H1 (cell line): ENCODE measurements around the gene ANGPTL5. TPM values are rescaled to one million over a fixed set of nuclear protein-coding genes. Genes with fewer than 3 reads are reported as not detected.

ENCODE experiments used
- CTBP2 ChIP-seq: IDR thresholded peaks from 2 replicates; pipeline ENCODE4 v1.7.0; 2011; ENCODE audit warnings: borderline replicate concordance, mild to moderate bottlenecking, moderate library complexity, mixed read lengths, low read length; ENCODE audit not compliant: insufficient read depth, insufficient read length
- CTCF ChIP-seq, 3 experiments: IDR thresholded peaks; 1 replicate in 2 of 3; 2 replicates in 1 of 3; pipeline versions ENCODE4 v1.5.1 to v1.6.1; 2011; ENCODE audit warnings: low read length in 3 of 3, mild to moderate bottlenecking in 3 of 3, inconsistent platforms in 2 of 3, low read depth in 1 of 3, moderate library complexity in 1 of 3; ENCODE audit not compliant: insufficient read depth in 1 of 3; ENCODE audit errors: control extremely low read depth in 1 of 3
- EP300 ChIP-seq, 2 experiments: IDR thresholded peaks; 1 replicate in 1 of 2; 2 replicates in 1 of 2; pipeline ENCODE4 v1.6.1; 2011 to 2012; ENCODE audit warnings: low read depth in 2 of 2, low read length in 2 of 2, mild to moderate bottlenecking in 2 of 2, borderline replicate concordance in 1 of 2, inconsistent platforms in 1 of 2, moderate library complexity in 1 of 2
- RAD21 ChIP-seq, 2 experiments: IDR thresholded peaks in 1 of 2; conservative IDR thresholded peaks in 1 of 2; 2 replicates each; pipeline ENCODE4 v1.6.1; 2011; ENCODE audit warnings: low read depth in 2 of 2, low read length in 2 of 2, improper control_type of control experiment in 1 of 2, inconsistent platforms in 1 of 2, mild to moderate bottlenecking in 1 of 2, moderate library complexity in 1 of 2
- TBP ChIP-seq: IDR thresholded peaks from 2 replicates; pipeline ENCODE4 v1.6.1; 2011; ENCODE audit warnings: low read depth, low read length, improper control_type of control experiment
- polyA plus RNA-seq, 7 experiments: library from polyadenylated mRNA; depleted of rRNA in 3 of 7; stranded (reverse) in 5 of 7; unstranded in 2 of 7; fragments of >200 nt in 5 of 7; fragments of 200-250 nt in 2 of 7; gene quantifications; 1 replicate in 5 of 7; 2 replicates in 1 of 7; 4 replicates in 1 of 7; pipeline versions ENCODE4 v1.2.1 to v1.2.3, GENCODE V29; 2011 to 2013; ENCODE audit warnings: missing spikeins in 2 of 7, mixed read lengths in 2 of 7
- total RNA-seq: library from RNA; stranded (reverse); fragmentation: NEBNext Ultra II Directional; extraction: Animal tissue kit (Norgen Biotek cat#: 25700); gene quantifications from 2 replicates; pipeline ENCODE4 v1.2.1, GENCODE V29; 2021
- TF ChIP-seq, protein P1 (sequence below): fragments of 300-600 bp; sonication (generic); IDR thresholded peaks from 2 replicates; pipeline ENCODE4 v1.7.1; 2012; ENCODE audit warnings: low read length, moderate library complexity, mild to moderate bottlenecking, inconsistent platforms; ENCODE audit not compliant: insufficient replicate concordance
- TF ChIP-seq, protein P2 (sequence below): IDR thresholded peaks from 2 replicates; pipeline ENCODE4 v1.6.1; 2012; ENCODE audit warnings: inconsistent platforms

The ANGPTL5 gene
- total and polyA plus RNA-seq, 2 of the 8 experiments (the other 6 are each of a cell fraction or from before 2014, with no cell fraction given), result not detected

- TF ChIP-seq, protein P1, sequence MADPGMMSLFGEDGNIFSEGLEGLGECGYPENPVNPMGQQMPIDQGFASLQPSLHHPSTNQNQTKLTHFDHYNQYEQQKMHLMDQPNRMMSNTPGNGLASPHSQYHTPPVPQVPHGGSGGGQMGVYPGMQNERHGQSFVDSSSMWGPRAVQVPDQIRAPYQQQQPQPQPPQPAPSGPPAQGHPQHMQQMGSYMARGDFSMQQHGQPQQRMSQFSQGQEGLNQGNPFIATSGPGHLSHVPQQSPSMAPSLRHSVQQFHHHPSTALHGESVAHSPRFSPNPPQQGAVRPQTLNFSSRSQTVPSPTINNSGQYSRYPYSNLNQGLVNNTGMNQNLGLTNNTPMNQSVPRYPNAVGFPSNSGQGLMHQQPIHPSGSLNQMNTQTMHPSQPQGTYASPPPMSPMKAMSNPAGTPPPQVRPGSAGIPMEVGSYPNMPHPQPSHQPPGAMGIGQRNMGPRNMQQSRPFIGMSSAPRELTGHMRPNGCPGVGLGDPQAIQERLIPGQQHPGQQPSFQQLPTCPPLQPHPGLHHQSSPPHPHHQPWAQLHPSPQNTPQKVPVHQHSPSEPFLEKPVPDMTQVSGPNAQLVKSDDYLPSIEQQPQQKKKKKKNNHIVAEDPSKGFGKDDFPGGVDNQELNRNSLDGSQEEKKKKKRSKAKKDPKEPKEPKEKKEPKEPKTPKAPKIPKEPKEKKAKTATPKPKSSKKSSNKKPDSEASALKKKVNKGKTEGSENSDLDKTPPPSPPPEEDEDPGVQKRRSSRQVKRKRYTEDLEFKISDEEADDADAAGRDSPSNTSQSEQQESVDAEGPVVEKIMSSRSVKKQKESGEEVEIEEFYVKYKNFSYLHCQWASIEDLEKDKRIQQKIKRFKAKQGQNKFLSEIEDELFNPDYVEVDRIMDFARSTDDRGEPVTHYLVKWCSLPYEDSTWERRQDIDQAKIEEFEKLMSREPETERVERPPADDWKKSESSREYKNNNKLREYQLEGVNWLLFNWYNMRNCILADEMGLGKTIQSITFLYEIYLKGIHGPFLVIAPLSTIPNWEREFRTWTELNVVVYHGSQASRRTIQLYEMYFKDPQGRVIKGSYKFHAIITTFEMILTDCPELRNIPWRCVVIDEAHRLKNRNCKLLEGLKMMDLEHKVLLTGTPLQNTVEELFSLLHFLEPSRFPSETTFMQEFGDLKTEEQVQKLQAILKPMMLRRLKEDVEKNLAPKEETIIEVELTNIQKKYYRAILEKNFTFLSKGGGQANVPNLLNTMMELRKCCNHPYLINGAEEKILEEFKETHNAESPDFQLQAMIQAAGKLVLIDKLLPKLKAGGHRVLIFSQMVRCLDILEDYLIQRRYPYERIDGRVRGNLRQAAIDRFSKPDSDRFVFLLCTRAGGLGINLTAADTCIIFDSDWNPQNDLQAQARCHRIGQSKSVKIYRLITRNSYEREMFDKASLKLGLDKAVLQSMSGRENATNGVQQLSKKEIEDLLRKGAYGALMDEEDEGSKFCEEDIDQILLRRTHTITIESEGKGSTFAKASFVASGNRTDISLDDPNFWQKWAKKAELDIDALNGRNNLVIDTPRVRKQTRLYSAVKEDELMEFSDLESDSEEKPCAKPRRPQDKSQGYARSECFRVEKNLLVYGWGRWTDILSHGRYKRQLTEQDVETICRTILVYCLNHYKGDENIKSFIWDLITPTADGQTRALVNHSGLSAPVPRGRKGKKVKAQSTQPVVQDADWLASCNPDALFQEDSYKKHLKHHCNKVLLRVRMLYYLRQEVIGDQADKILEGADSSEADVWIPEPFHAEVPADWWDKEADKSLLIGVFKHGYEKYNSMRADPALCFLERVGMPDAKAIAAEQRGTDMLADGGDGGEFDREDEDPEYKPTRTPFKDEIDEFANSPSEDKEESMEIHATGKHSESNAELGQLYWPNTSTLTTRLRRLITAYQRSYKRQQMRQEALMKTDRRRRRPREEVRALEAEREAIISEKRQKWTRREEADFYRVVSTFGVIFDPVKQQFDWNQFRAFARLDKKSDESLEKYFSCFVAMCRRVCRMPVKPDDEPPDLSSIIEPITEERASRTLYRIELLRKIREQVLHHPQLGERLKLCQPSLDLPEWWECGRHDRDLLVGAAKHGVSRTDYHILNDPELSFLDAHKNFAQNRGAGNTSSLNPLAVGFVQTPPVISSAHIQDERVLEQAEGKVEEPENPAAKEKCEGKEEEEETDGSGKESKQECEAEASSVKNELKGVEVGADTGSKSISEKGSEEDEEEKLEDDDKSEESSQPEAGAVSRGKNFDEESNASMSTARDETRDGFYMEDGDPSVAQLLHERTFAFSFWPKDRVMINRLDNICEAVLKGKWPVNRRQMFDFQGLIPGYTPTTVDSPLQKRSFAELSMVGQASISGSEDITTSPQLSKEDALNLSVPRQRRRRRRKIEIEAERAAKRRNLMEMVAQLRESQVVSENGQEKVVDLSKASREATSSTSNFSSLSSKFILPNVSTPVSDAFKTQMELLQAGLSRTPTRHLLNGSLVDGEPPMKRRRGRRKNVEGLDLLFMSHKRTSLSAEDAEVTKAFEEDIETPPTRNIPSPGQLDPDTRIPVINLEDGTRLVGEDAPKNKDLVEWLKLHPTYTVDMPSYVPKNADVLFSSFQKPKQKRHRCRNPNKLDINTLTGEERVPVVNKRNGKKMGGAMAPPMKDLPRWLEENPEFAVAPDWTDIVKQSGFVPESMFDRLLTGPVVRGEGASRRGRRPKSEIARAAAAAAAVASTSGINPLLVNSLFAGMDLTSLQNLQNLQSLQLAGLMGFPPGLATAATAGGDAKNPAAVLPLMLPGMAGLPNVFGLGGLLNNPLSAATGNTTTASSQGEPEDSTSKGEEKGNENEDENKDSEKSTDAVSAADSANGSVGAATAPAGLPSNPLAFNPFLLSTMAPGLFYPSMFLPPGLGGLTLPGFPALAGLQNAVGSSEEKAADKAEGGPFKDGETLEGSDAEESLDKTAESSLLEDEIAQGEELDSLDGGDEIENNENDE, result no peak
- no peak for TF ChIP-seq TBP
- no peak for TF ChIP-seq CTBP2
- TF ChIP-seq RAD21 (IDR thresholded peaks at IDR 0.05 in 1 of 2, conservative IDR thresholded peaks at IDR 0.05 in 1 of 2; ENCODE audit: low read depth in 2 of 2, low read length in 2 of 2), result peak; percentile 29 to 31; a peak in 3 of 4 replicates
- no peak for TF ChIP-seq EP300 (IDR thresholded peaks at IDR 0.05; ENCODE audit: borderline replicate concordance in 1 of 2, low read depth in 2 of 2, low read length in 2 of 2)
- TF ChIP-seq CTCF (IDR thresholded peaks at IDR 0.05; ENCODE audit: control extremely low read depth in 1 of 3, insufficient read depth in 1 of 3, low read depth in 1 of 3, low read length in 3 of 3), result peak in 2 of 3 experiments; percentile 29 to 42; a peak in 2 of 4 replicates
- TF ChIP-seq, protein P2, sequence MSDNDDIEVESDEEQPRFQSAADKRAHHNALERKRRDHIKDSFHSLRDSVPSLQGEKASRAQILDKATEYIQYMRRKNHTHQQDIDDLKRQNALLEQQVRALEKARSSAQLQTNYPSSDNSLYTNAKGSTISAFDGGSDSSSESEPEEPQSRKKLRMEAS, result no peak
These were observed 36.1 kb downstream of the ANGPTL5 start (continued) for GRCh38 chr11:101880222-101880621.
